ENCODE data around the gene GAREM1.

GRCh38 chr18:32386471-32386870, 84.2 kb downstream of the GAREM1 start:
- TF ChIP-seq CTCF (IDR thresholded peaks at IDR 0.05) (no peak), SIN3A (IDR thresholded peaks at IDR 0.05; ENCODE audit: borderline replicate concordance, insufficient read depth, low read depth, low read length) (no peak), TCF7L2 (IDR thresholded peaks at IDR 0.05; ENCODE audit: low read depth, low read length) (no peak), POLR2AphosphoS5 (IDR thresholded peaks at IDR 0.05; ENCODE audit: low read depth, low read length) (no peak), REST (IDR thresholded peaks at IDR 0.05; ENCODE audit: insufficient read depth in 1 of 2, low read depth in 2 of 2, low read length in 1 of 2) (no peak)

All from Panc1 (cell line).